GM19025 (cell line): ENCODE data around the gene PRM2.
A peak's percentile ranks its signal among the peaks of the same experiment; 100 is the strongest.

Experiments
- ATAC-seq: cut with Tn5 transposase; IDR thresholded peaks from one replicate; pipeline ENCODE4 v1.9.1; 2021; ENCODE audit warnings: mild to moderate bottlenecking, low read depth, moderate library complexity; ENCODE audit not compliant: unreplicated experiment

Gene PRM2

GRCh38 chr16:11233727-11234376 lies 42.4 kb downstream of the PRM2 start:
- no peak for ATAC-seq

DNA sequence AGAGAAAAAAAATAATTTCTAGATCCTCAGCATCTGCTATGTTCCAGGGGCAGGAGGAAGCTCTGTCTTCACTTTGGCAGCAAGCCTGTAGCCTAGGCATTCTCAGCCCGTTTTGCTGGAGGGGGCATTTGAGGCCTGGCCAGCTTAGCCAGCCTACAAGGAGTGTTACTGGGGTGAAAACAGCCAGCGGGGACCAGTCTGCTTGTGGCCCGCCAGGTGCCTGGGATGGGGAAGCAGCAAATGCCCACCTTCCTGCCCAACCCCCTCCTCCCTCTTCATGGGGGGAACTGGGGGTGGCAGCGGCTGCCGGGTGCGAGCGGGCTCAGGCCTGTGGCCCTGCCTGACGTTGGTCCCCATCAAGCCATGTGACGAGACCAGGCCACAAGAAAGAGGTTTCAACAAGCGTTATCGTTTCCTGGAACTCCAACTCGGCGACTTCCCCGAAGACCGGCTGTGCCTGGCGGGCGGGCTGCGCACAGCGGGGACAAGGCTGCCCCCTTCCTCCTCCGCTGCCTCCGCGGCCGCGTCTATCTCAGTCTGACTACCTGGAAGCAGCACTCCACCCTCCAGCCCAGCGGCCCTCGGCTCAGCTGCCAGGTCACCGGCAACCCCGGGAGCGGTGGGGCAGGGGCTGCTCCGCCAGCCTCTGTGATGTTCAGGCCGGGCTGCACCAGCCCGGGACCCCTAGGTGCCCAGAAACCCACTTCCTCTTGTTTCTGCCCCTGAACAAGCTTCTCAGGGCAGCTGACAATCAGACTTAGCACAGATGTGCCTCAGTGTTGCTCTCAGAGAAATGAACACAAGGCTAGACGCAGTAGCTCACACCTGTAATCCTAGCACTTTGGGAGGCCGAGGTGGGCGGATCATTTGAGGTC lies 43.2 kb downstream of the PRM2 start:
- ATAC-seq, result peak; percentile 62

DNA sequence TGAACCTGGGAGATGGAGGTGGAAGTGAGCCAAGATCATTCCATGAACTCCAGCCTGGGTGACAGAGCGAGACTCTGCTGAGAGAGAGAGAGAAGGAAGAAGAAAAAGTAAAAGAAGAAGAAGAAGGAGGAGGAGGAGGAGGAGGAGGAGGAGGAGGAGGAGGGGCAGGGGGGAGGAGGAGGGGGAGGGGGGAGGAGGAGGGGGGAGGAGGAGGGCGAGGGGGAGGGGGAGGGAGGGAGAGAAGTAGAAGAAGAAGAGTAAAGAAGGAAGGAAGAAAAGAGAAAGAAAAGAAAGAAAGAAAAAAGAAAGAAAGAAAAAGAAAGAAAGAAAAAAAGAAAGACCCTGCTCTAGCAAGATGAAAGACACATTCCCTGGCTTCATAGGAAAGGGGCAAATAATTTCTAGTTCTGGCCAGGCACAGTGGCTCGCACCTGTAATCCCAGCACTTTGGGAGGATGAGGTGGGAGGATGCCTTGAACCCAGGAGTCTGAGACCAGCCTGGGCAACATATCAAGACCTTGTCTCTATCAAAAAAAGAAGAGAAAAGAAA lies 43.9 kb downstream of the PRM2 start:
- no peak for ATAC-seq

GRCh38 chr16:11231367-11231970 lies 44.8 kb downstream of the PRM2 start:
- ATAC-seq, result no peak

DNA sequence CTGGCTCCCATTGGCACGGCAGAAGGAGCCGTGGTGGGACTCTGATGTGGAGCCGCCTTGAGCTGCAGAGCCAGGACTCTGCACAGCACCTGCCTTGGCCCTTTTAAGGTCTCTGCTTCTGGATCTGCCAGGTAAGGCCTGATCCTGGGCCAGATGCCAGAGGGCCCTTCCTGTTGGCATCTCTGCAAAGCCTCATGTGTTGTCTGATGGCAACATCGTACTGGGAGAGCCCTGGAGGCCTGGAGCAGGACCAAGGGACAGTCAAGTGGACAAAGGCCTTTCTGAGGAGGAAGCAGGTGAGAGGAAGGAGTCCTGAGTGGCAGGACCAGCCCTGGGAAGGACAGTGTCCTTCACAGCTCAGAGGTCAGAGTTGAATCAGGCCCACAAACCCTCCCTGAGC lies 46.4 kb downstream of the PRM2 start:
- ATAC-seq, result no peak

- no peak for ATAC-seq
These were observed 46.8 kb downstream of the PRM2 start for GRCh38 chr16:11229432-11229831.

- ATAC-seq, result no peak
These were observed 50.4 kb downstream of the PRM2 start for GRCh38 chr16:11225677-11226549.
